Limb (tissue), 2 donors: ENCODE data around the gene RAD51B.

ENCODE experiments used
- DNase-seq, 2 donors: peaks; one replicate each; pipeline ENCODE4 v3.0.0-alpha.2; 2016; ENCODE audit errors: extremely low spot score in 2 of 2

RAD51B gene

GRCh38 chr14:68542346-68542745, 722.8 kb downstream of the RAD51B start:
- no peak for DNase-seq

- peak in 1 of 2 donors; percentile 18 for DNase-seq
Observed at GRCh38 chr14:68543516-68543915, 723.9 kb downstream of the RAD51B start.

DNA sequence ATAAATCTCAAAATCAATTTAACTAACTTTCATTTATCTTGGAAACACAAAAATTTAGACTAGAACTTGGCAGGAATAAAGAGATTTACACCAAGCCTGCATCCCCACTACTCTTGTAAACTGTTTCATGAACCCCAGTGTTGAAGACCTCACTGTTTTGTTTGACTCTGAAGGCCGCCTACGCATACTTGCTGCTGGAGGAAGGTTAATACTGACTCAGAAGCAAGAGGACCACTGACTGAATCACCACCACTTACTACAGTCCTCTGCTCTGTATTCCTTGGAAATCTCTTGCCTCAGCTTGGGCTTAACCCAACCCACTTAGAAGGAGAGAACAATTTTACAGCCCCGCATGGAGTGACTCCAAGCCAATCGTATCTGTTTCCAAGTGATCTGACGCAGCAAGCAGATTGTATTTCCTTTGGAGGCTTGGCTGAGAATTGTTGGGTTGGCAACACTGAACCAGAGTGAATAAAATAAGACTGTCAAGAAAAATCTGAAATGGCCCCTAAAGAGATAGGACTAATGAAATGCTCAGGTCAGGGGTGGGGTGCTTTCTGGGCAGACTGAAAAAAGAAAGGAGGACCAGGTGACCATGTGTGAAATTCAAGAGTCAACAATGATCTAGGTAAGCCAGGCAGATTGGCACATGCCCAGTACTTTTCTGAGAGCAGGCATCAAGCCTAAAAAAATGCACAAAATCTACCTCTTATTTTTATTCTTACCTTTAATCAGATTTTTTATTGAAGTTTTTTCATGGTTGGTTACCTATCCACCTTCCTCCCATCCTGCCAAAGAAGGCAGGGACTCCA, 724.7 kb downstream of the RAD51B start:
- DNase-seq, result peak; percentile 72 to 85

GRCh38 chr14:68546839-68547238, 727.3 kb downstream of the RAD51B start:
- DNase-seq, result peak in 1 of 2 donors; percentile 23

GRCh38 chr14:68547305-68548193, 728.0 kb downstream of the RAD51B start:
- no peak for DNase-seq

DNA sequence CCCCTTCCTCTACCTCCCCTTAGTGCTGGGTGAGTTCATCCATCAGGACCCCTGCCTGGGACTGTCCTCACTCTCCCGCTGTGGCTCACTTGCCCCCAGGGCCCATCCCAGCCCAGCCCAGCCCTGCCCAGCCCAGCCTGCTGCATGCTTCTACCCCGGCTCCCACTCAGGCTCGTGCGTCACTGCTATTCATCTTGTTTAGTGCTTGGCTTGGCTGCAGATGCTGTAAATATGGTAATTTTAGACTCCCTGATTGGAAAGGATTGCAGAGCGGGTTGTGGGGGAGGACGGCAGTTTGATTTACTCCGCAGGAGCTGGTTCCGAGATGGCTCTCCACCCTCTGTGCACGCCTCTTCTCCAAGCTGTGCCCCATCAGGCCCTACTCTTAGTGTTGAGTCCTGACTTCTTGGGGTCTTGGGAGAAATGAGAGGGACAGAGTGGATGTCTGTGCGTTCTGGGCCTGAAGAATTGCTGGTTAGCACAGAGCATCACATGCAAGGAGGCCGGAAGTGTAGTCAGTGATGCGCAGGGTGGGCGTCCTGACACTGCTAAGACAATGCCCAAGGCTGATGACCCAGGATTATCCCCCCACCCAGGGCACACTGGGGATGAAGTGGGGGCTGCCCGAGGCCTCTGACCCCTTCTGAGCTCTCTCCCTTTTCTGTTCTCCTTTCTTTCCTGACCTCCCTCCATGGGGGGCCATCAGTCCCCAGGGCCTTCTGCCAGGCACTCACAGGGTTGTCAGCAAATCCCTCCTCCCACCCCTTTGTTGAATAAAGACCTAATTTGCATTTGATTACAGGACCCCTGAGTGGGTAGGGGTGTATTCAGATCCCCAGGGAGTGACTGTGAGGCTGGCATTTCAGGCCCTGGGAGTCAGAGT, 728.9 kb downstream of the RAD51B start:
- DNase-seq, result peak; percentile 88 to 94

DNA sequence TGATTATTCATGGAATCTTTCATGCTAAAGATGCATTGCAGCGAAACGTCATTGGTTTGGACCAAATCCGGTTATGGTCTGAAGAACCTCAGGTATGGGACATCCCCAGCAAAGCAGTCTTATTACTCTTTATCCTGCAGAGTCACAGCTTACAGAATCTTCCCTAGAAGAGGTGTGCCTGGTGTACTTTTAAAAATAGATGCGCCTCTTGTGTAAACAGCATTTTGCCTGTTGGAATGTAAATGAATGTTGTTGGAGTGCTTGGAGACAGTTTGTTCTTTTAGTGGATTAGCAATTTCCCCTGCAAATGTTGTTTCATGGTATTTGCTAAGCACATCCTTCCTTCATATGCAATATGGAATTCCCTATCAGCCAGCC, 730.7 kb downstream of the RAD51B start:
- peak; percentile 2 to 7 for DNase-seq

DNA sequence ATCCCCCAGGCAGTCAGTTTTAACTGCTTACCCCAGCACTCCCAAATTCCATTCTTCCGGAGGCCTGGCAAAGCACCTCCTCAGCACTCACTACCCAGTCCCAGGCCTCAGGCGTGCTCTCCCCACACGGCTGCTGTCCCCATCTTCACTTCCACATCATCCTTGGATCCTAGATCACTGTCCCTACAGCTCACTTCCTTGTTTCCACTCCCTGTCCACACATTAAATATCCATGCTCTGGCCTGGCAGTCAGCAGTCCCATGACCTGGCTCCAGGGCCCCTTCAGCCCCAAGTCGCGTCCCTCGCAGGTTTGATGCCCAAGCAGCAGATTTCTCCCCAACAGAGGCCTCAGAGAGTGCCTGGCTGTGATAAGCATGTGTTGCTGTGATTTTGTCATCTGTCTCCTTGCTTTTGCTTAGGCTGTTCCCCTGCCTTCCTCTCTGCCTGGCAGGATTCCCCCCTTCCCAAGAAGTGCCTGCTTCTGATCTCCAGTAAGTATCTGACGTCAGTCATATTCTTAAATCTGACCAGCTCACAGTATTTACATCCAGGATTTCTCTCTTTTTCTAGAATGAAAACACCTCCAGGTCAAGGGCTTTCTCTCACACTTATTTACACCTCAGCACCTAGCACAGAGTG, 731.6 kb downstream of the RAD51B start:
- DNase-seq, result peak; percentile 31

- DNase-seq, result peak in 1 of 2 donors; percentile 11
Observed at GRCh38 chr14:68552075-68552474, 732.5 kb downstream of the RAD51B start.

- DNase-seq, result peak; percentile 28 to 58
Observed at GRCh38 chr14:68552602-68553001, 733.0 kb downstream of the RAD51B start.

- peak in 1 of 2 donors; percentile 16 for DNase-seq
Observed at GRCh38 chr14:68553311-68553710, 733.7 kb downstream of the RAD51B start.

DNA sequence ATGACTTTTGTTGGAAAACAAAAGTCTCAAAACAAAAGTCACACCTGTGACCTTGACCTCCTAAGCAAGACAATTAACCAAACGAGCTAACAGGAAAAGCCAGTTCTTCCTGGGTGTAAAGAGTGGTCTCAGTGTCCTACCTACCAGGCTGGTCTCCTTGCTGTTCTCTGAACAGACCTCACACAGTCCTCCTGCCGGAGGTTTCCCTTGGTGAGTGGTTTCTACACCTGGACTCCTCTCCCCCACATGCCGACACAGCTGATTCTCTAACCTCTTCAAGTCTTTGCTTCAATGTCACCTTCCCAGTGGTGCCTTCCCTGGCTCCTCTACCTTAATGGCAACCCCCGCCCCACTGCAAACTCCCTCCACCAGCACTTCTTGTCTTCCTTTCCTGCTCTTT, 734.7 kb downstream of the RAD51B start:
- peak in 1 of 2 donors; percentile 7 for DNase-seq

GRCh38 chr14:68556253-68556652, 736.7 kb downstream of the RAD51B start:
- no peak for DNase-seq

DNA sequence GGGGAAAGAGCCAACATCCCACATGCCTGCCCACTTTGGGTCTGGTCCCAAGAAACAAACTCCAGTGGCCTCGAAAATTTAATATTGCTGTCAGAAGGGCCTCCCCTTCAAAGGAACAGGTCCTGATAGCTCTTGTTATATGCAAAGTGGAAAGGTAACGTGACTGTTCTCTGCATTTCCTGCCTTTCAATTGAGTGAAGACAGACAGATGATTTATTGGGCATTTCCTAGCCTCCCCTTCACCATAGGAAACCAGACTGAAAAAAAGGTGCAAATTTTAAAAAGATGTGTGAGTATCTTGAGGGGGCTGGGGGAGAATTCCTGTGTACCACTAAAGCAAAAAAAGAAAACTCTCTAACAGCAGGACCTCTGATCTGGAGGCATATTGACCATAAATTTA, 738.1 kb downstream of the RAD51B start:
- no peak for DNase-seq

DNA sequence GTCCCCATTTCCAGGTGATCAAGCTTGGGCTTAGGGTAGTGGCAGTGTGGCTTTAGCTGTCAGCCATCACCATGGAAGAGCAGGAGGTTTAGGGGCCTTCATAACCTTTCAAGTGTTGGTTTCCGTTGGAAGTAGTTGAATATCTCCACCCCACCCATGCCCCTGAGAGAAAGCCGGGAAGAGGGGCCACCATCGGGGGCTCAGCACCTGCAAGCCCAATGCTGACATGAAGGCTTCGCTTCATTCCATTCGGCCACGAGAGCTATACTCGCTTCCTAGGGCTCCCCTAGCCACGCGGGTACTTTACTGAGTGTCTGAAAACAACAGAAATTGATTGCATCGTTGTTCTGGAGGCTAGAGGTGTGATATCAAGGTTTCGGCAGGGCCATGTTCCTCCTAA, 738.5 kb downstream of the RAD51B start:
- no peak for DNase-seq

- DNase-seq, result no peak
Observed at GRCh38 chr14:68559949-68560348, 740.4 kb downstream of the RAD51B start.

- no peak for DNase-seq
Observed at GRCh38 chr14:68561531-68562007, 742.0 kb downstream of the RAD51B start.

DNA sequence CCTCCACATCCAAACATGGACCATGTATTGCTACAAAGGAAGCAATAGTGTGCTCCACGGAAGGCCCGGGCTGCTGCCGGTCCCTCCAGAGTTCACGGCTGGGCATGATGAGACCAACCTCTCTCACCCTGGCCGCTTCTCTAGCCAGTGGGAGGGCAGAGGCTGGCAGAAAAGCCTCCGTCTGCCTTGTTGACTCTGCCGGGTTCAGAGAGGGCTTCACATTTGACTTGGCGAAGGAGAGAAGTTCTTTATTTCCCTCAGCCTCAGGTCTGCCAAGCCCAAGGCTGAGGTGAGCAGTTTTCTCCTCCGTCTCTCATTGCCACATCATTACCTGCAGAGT, 743.3 kb downstream of the RAD51B start:
- DNase-seq, result no peak

GRCh38 chr14:68563251-68564131, 743.9 kb downstream of the RAD51B start:
- peak; percentile 73 to 85 for DNase-seq
